ENCODE results near the gene FREM2. TPM values are rescaled to one million over a fixed set of nuclear protein-coding genes. Genes with fewer than 3 reads are reported as not detected.

The FREM2 gene
- total and polyA plus RNA-seq, 2 donors (not counting 3 experiments of a cell fraction or from before 2014, with no cell fraction given), result under 0.01 TPM; not detected in 1

GRCh38 chr13:38735665-38736440 lies 49.0 kb downstream of the FREM2 start:
- Histone ChIP-seq H3K9me1 (replicated peaks; ENCODE audit: control insufficient read depth, extremely low read depth, insufficient read depth, low read length) (no peaks in the 10 kb centered on the region), H3K4me1 (ENCODE audit: control insufficient read depth, extremely low read depth, insufficient read depth, low read length) (no peaks in the 10 kb centered on the region), H3K4me2 (ENCODE audit: insufficient read depth, low read length) (no peak overlapping the region), H4K20me1 (replicated peaks; ENCODE audit: control insufficient read depth, extremely low read depth, insufficient read depth, low read length) (no peaks in the 10 kb centered on the region), H3K27ac (ENCODE audit: insufficient read depth, low read depth, low read length) (no peak overlapping the region), H3K79me2 (ENCODE audit: control insufficient read depth, insufficient read depth, low read length) (no peaks in the 10 kb centered on the region), H2AFZ (ENCODE audit: low read depth, low read length) (no peak overlapping the region), H3K4me3 (replicated peaks in 1 of 3; ENCODE audit: insufficient read depth in 1 of 3, low read depth in 1 of 3, low read length in 3 of 3) (no peak overlapping the region), H3K9ac (replicated peaks; ENCODE audit: extremely low read depth, insufficient read depth, low read length) (no peak overlapping the region), H3K27me3 (ENCODE audit: control insufficient read depth in 2 of 2, insufficient read depth in 2 of 2, low read length in 2 of 2) (no peaks in the 10 kb centered on the region), H3K36me3 (ENCODE audit: control insufficient read depth in 2 of 2, extremely low read depth in 1 of 2, insufficient read depth in 2 of 2, low read length in 2 of 2) (no peaks in the 10 kb centered on the region), H3K9me3 (replicated peaks; ENCODE audit: control insufficient read depth, insufficient read depth, low read length) (no peaks in the 10 kb centered on the region)
- intact Hi-C loops (cut with micrococcal nuclease), result no loop called here
- TF ChIP-seq GATA2 (IDR thresholded peaks at IDR 0.05; ENCODE audit: insufficient read depth, insufficient read length, low read depth, low read length), result no peak
- TF ChIP-seq, protein P1, sequence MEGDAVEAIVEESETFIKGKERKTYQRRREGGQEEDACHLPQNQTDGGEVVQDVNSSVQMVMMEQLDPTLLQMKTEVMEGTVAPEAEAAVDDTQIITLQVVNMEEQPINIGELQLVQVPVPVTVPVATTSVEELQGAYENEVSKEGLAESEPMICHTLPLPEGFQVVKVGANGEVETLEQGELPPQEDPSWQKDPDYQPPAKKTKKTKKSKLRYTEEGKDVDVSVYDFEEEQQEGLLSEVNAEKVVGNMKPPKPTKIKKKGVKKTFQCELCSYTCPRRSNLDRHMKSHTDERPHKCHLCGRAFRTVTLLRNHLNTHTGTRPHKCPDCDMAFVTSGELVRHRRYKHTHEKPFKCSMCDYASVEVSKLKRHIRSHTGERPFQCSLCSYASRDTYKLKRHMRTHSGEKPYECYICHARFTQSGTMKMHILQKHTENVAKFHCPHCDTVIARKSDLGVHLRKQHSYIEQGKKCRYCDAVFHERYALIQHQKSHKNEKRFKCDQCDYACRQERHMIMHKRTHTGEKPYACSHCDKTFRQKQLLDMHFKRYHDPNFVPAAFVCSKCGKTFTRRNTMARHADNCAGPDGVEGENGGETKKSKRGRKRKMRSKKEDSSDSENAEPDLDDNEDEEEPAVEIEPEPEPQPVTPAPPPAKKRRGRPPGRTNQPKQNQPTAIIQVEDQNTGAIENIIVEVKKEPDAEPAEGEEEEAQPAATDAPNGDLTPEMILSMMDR (IDR thresholded peaks at IDR 0.05; ENCODE audit: extremely low read depth in 1 of 2, insufficient read depth in 1 of 2, low read depth in 1 of 2, low read length in 2 of 2), result no peak
- dilution Hi-C loops (cut with MboI; ENCODE audit: extremely low pct_ligation_motif_present, low sequenced_read_pairs), result no loop called here
- BruUV-seq (replicated peaks), result no TSS peak
- FAIRE-seq (no peak), DNase-seq (ENCODE audit: low read depth, low spot score) (no peak)
- ChIA-PET CTCF (no interaction called here), POLR2A (no interaction called here)

DNA sequence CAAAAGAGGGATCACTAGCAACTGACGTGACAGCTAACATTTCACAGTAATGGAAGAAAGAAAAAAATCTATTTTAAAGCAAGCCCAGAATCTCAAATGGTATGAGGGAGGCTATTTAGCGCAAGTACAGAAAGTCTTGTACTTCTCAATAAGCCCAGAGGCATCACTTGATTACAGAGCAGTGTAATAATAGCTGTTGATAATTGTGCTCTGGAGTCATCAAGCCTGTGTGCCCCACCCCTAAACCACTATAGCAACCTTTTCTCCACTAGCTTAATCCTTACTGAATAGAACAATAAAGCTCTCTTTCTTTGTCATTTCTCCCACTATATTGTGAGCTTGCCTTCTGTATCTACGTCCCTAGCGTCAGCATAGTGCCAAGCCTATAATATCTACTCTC lies 56.6 kb downstream of the FREM2 start:
- ChIA-PET CTCF (interaction anchor here (1.6 kb wide), 1 partner anchor 21 kb away, joined by 4 read pairs; no protein-coding TSS in a partner anchor), POLR2A (no interaction called here)
- Histone ChIP-seq H3K4me3 (replicated peaks in 1 of 3; ENCODE audit: insufficient read depth in 1 of 3, low read depth in 1 of 3, low read length in 3 of 3) (no peak overlapping the region), H3K36me3 (ENCODE audit: control insufficient read depth in 2 of 2, extremely low read depth in 1 of 2, insufficient read depth in 2 of 2, low read length in 2 of 2) (no peaks in the 10 kb centered on the region), H4K20me1 (replicated peaks; ENCODE audit: control insufficient read depth, extremely low read depth, insufficient read depth, low read length) (no peaks in the 10 kb centered on the region), H3K27ac (ENCODE audit: insufficient read depth, low read depth, low read length) (no peak overlapping the region), H3K9ac (replicated peaks; ENCODE audit: extremely low read depth, insufficient read depth, low read length) (no peak overlapping the region), H3K4me2 (ENCODE audit: insufficient read depth, low read length) (no peak overlapping the region), H3K27me3 (ENCODE audit: control insufficient read depth in 2 of 2, insufficient read depth in 2 of 2, low read length in 2 of 2) (peaks cover 0 to 3% of the 10 kb centered on the region in 2 experiments), H3K9me3 (replicated peaks; ENCODE audit: control insufficient read depth, insufficient read depth, low read length) (no peaks in the 10 kb centered on the region), H3K4me1 (ENCODE audit: control insufficient read depth, extremely low read depth, insufficient read depth, low read length) (no peaks in the 10 kb centered on the region), H3K9me1 (replicated peaks; ENCODE audit: control insufficient read depth, extremely low read depth, insufficient read depth, low read length) (no peaks in the 10 kb centered on the region), H2AFZ (ENCODE audit: low read depth, low read length) (no peak overlapping the region), H3K79me2 (ENCODE audit: control insufficient read depth, insufficient read depth, low read length) (no peaks in the 10 kb centered on the region)
- intact Hi-C loops (cut with micrococcal nuclease), result no loop called here
- no peak for DNase-seq (ENCODE audit: low read depth, low spot score)
- TF ChIP-seq, protein P1 (IDR thresholded peaks at IDR 0.05; ENCODE audit: extremely low read depth in 1 of 2, insufficient read depth in 1 of 2, low read depth in 1 of 2, low read length in 2 of 2), result no peak
- TF ChIP-seq FOS (IDR thresholded peaks at IDR 0.05; ENCODE audit: borderline replicate concordance, insufficient read depth, low read length) (no peak), EZH2 (IDR thresholded peaks at IDR 0.05; ENCODE audit: borderline replicate concordance, low read depth, low read length, severe bottlenecking) (no peak), JUN (IDR thresholded peaks at IDR 0.05; ENCODE audit: borderline replicate concordance, insufficient read depth, insufficient read length, low read depth) (no peak)
- TF ChIP-seq, protein P2, sequence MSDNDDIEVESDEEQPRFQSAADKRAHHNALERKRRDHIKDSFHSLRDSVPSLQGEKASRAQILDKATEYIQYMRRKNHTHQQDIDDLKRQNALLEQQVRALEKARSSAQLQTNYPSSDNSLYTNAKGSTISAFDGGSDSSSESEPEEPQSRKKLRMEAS (IDR thresholded peaks at IDR 0.05; ENCODE audit: insufficient read depth, insufficient read length), result no peak
- BruUV-seq (replicated peaks), result no TSS peak
- dilution Hi-C loops (cut with MboI; ENCODE audit: extremely low pct_ligation_motif_present, low sequenced_read_pairs), result no loop called here
- no peak for FAIRE-seq

All from endothelial cell of umbilical vein (primary cell).